Activated naive CD8-positive, alpha-beta T cell treated with anti-CD3 and anti-CD28 coated beads, Interleukin-2, amount 10 ng/mL, durations not matched to agents 7 days and 5 days (primary cell): Measurements from ENCODE around the gene FITM2. TPM values are rescaled to one million over a fixed set of nuclear protein-coding genes. Genes with fewer than 3 reads are reported as not detected.

Source experiments
- ATAC-seq: fragments of 150-1000 bp; cut with Tn5 transposase; one replicate; pipeline ENCODE4 v1.10.0; 2021; ENCODE audit warnings: low read depth, moderate library complexity
- POLR2A ChIA-PET: fragments of 350-600 bp; sonication (Branson Sonifier 250); formaldehyde crosslinking; loops from one replicate; lab custom pipeline; 2021; ENCODE audit warnings: antibody characterized with exemption; lab: Charles Lee
- DNase-seq: peaks from one replicate; pipeline ENCODE4 v3.0.0; 2021
- H3K27ac Mint-ChIP-seq: one replicate; pipeline ENCODE4 v1.8.0; 2022; ENCODE audit warnings: mild to moderate bottlenecking, mixed read lengths
- H3K27me3 Mint-ChIP-seq: one replicate; pipeline ENCODE4 v1.8.0; 2022; ENCODE audit warnings: mild to moderate bottlenecking, moderate library complexity, mixed read lengths
- H3K36me3 Mint-ChIP-seq: one replicate; pipeline ENCODE4 v1.8.0; 2021; ENCODE audit warnings: mild to moderate bottlenecking, mixed read lengths
- H3K4me1 Mint-ChIP-seq: one replicate; pipeline ENCODE4 v1.8.0; 2021; ENCODE audit warnings: mixed read lengths
- H3K4me3 Mint-ChIP-seq: one replicate; pipeline ENCODE4 v1.8.0; 2022; ENCODE audit warnings: mild to moderate bottlenecking, moderate library complexity, mixed read lengths
- H3K9me3 Mint-ChIP-seq: one replicate; pipeline ENCODE4 v1.8.0; 2021; ENCODE audit warnings: mixed read lengths
- total RNA-seq, 2 experiments: library from RNA; stranded (reverse); gene quantifications; one replicate each; pipeline ENCODE4 v1.2.3, GENCODE V29; 2021

FITM2 gene
- total RNA-seq, 2 experiments from 2014 or later: 4.2 to 4.5 TPM

DNA sequence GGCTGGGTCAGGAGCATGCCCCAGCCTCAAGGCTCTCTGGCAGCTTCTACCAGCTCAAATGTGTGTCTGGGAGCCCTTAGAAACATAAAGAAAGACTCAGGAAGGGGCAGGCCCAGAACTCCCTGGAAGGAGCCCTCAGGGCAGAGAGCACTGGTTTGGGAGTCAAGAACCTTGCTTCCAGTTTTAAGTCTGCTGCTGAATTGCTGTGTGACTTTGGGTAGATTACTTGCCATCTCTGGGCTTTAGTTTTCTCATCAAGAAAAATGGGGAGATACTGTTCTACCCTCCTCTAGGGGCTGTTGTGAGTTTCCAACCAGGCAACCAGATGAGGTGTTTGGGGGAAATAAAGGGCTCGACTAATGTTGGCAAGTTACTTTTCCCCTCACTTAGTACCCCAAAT is 55.1 kb downstream of the FITM2 start:
- no peak overlapping the region for H3K4me3 Mint-ChIP-seq
- no peaks in the 10 kb centered on the region for H3K9me3 Mint-ChIP-seq
- peaks cover 2% of the 10 kb centered on the region for H3K27me3 Mint-ChIP-seq

DNA sequence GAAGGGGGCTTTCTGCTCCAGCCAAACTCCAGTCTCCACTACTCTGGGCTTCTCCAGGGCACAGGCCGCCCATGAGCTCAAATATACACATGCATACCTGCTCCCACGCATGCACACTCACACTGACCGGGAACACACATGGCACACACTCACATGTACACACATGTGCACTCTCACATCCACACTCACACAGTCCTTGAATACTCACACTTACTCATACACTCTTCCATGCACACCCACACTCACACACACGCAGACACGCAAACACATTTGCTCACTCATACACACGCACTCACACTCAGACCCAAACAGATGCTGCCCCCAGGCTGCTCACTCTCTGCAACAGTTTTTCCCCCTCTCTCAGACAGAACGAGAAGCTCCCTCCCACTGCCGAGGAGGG is 56.9 kb downstream of the FITM2 start:
- H3K9me3 Mint-ChIP-seq: no peaks in the 10 kb centered on the region
- DNase-seq (no peak), ATAC-seq (no peak)
- no peak overlapping the region for H3K27ac Mint-ChIP-seq
- H3K27me3 Mint-ChIP-seq: no peaks in the 10 kb centered on the region
- POLR2A ChIA-PET: no interaction called here
- no peaks in the 10 kb centered on the region for H3K4me1 Mint-ChIP-seq
- no peak overlapping the region for H3K4me3 Mint-ChIP-seq
- no peaks in the 10 kb centered on the region for H3K36me3 Mint-ChIP-seq

More for the DNA sequence above, 55.1 kb downstream of the FITM2 start:
- H3K27ac Mint-ChIP-seq: no peak overlapping the region
- DNase-seq (no peak), ATAC-seq (no peak)
- H3K4me1 Mint-ChIP-seq: no peaks in the 10 kb centered on the region
- POLR2A ChIA-PET: no interaction called here
- no peaks in the 10 kb centered on the region for H3K36me3 Mint-ChIP-seq

DNA sequence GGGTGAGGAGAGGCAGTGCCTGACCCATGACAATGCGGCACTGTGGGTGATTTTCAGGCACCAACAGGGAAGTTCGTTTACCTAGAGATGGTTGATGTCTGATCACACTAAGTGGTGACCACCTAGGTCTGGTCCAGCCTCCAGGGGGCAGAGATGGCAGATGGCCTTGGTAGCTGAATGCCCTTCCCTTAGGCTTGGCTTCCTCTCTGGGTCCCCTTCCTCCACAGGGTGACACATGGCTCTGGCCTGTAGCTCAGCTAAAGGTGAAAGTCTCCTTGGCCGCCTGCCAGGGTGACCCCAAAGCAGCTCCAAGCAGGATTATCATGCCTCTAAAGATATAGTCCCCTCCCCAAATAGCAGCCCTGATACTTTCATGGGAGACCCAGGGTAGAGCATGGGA is 57.5 kb downstream of the FITM2 start:
- no peaks in the 10 kb centered on the region for H3K27me3 Mint-ChIP-seq
- POLR2A ChIA-PET: interaction anchor here (1.5 kb wide), 1 partner anchor 10 kb away, joined by 3 read pairs; no protein-coding TSS in a partner anchor

More for the DNA sequence above, 57.5 kb downstream of the FITM2 start:
- H3K36me3 Mint-ChIP-seq: no peaks in the 10 kb centered on the region
- ATAC-seq: no peak
- no peak overlapping the region for H3K4me3 Mint-ChIP-seq
- no peaks in the 10 kb centered on the region for H3K9me3 Mint-ChIP-seq
- no peak for DNase-seq
- no peak overlapping the region for H3K27ac Mint-ChIP-seq
- no peaks in the 10 kb centered on the region for H3K4me1 Mint-ChIP-seq

Other genes starting within 250 kb of the FITM2 start
- gene JPH2, start 124.0 kb downstream of the FITM2 start, total RNA-seq: under 1 TPM; 0.36 to 0.37 TPM
- gene OSER1, start 100.4 kb downstream of the FITM2 start, total RNA-seq: 10 to 100 TPM; 29.8 to 30.5 TPM
- gene GDAP1L1, start 63.9 kb downstream of the FITM2 start, total RNA-seq: not detected
- gene R3HDML, start 25.8 kb upstream of the FITM2 start, total RNA-seq: not detected
- gene HNF4A, start 44.5 kb upstream of the FITM2 start, total RNA-seq: not detected
- gene TTPAL, start 164.7 kb upstream of the FITM2 start, total RNA-seq: 10 to 100 TPM; 16.4 to 16.9 TPM
- gene SERINC3, start 210.9 kb upstream of the FITM2 start, total RNA-seq: 10 to 100 TPM; 71.5 to 72.7 TPM